ENCODE results near the gene DEDD2.

The DEDD2 gene

GRCh38 chr19:42165146-42165545 lies 52.3 kb downstream of the DEDD2 start:
- no peak for DNase-seq (ENCODE audit: low read depth)
- TF ChIP-seq CTCF (conservative IDR thresholded peaks at IDR 0.05; ENCODE audit: low read depth, low read length): no peak
- no peak overlapping the region for H3K4me3 ChIP-seq (ENCODE audit: low read length)

GRCh38 chr19:42161616-42162263 lies 55.7 kb downstream of the DEDD2 start:
- H3K4me3 ChIP-seq (ENCODE audit: low read length): no peak overlapping the region
- no peak for TF ChIP-seq CTCF (conservative IDR thresholded peaks at IDR 0.05; ENCODE audit: low read depth, low read length)
- DNase-seq (ENCODE audit: low read depth): no peak

- no peak overlapping the region for H3K4me3 ChIP-seq (ENCODE audit: low read length)
- no peak for DNase-seq (ENCODE audit: low read depth)
- TF ChIP-seq CTCF (conservative IDR thresholded peaks at IDR 0.05; ENCODE audit: low read depth, low read length): no peak
Measured at GRCh38 chr19:42159942-42160341, 57.5 kb downstream of the DEDD2 start.

GRCh38 chr19:42158926-42159325 lies 58.6 kb downstream of the DEDD2 start:
- DNase-seq (ENCODE audit: low read depth): no peak
- TF ChIP-seq CTCF (conservative IDR thresholded peaks at IDR 0.05; ENCODE audit: low read depth, low read length): no peak
- H3K4me3 ChIP-seq (ENCODE audit: low read length): no peak overlapping the region

GRCh38 chr19:42156571-42156970 lies 60.9 kb downstream of the DEDD2 start:
- TF ChIP-seq CTCF (conservative IDR thresholded peaks at IDR 0.05; ENCODE audit: low read depth, low read length): no peak
- no peak overlapping the region for H3K4me3 ChIP-seq (ENCODE audit: low read length)
- no peak for DNase-seq (ENCODE audit: low read depth)

- TF ChIP-seq CTCF (conservative IDR thresholded peaks at IDR 0.05; ENCODE audit: low read depth, low read length): no peak
- no peak for DNase-seq (ENCODE audit: low read depth)
- no peak overlapping the region for H3K4me3 ChIP-seq (ENCODE audit: low read length)
Measured at GRCh38 chr19:42155796-42156195, 61.7 kb downstream of the DEDD2 start.

GRCh38 chr19:42154471-42155323 lies 62.8 kb downstream of the DEDD2 start:
- no peak for DNase-seq (ENCODE audit: low read depth)
- H3K4me3 ChIP-seq (ENCODE audit: low read length): no peak overlapping the region
- TF ChIP-seq CTCF (conservative IDR thresholded peaks at IDR 0.05; ENCODE audit: low read depth, low read length): no peak
